ENCODE data around the gene DSTYK.

Gene DSTYK

GRCh38 chr1:205230982-205231381, 19.5 kb upstream of the DSTYK start:
- Mint-ChIP-seq H3K4me1 (peaks cover 78% of the 10 kb centered on the region), H3K4me3 (peak overlapping the region; percentile 39 to 100), H3K27me3 (peaks cover 12% of the 10 kb centered on the region), H3K27ac (no peak overlapping the region), H3K9me3 (no peaks in the 10 kb centered on the region)
- DNase-seq (no peak), ATAC-seq (no peak)

GRCh38 chr1:205229916-205230700, 18.6 kb upstream of the DSTYK start:
- DNase-seq (no peak), ATAC-seq (peak; percentile 4)
- Mint-ChIP-seq H3K4me1 (peaks cover 74% of the 10 kb centered on the region), H3K9me3 (no peaks in the 10 kb centered on the region), H3K27ac (no peak overlapping the region), H3K4me3 (peak overlapping the region; percentile 86 to 100), H3K27me3 (peaks cover 14% of the 10 kb centered on the region)

GRCh38 chr1:205229399-205229871, 17.9 kb upstream of the DSTYK start:
- ATAC-seq (peak; percentile 85), DNase-seq (peak; percentile 72 to 86)
- H3K9me3 Mint-ChIP-seq, result no peaks in the 10 kb centered on the region
- H3K27me3 Mint-ChIP-seq, result peaks cover 14% of the 10 kb centered on the region
- H3K27ac Mint-ChIP-seq, result peak overlapping the region; percentile 86 to 97
- H3K4me1 Mint-ChIP-seq, result peaks cover 67% of the 10 kb centered on the region
- peak overlapping the region; percentile 86 to 100 for H3K4me3 Mint-ChIP-seq

- H3K9me3 Mint-ChIP-seq, result no peaks in the 10 kb centered on the region
- DNase-seq (no peak), ATAC-seq (peak; percentile 19)
- peaks cover 14% of the 10 kb centered on the region for H3K27me3 Mint-ChIP-seq
- H3K4me1 Mint-ChIP-seq, result peaks cover 54% of the 10 kb centered on the region
- peak overlapping the region; percentile 86 to 100 for H3K4me3 Mint-ChIP-seq
- H3K27ac Mint-ChIP-seq, result peak overlapping the region; percentile 1 to 81
Observed at GRCh38 chr1:205228093-205228521, 16.6 kb upstream of the DSTYK start.

- DNase-seq (peak; percentile 86 to 87), ATAC-seq (peak; percentile 83)
- Mint-ChIP-seq H3K27me3 (peaks cover 14% of the 10 kb centered on the region), H3K4me3 (peak within 1 kb of the TSS; percentile 86 to 100), H3K4me1 (peaks cover 49% of the 10 kb centered on the region), H3K27ac (peak within 1 kb of the TSS; percentile 86 to 97), H3K9me3 (no peaks in the 10 kb centered on the region)
Observed at GRCh38 chr1:205227584-205228013, 16.1 kb upstream of the DSTYK start, which contains the start of gene TMCC2. TSS of gene TMCC2 (plus strand) at chr1:205227946. CDS start at chr1:205228565, 619 bp downstream.

GRCh38 chr1:205226868-205227583, 15.5 kb upstream of the DSTYK start:
- H3K27ac Mint-ChIP-seq, result no peak overlapping the region
- ATAC-seq (no peak), DNase-seq (no peak)
- peak overlapping the region; percentile 86 to 100 for H3K4me3 Mint-ChIP-seq
- peaks cover 43% of the 10 kb centered on the region for H3K4me1 Mint-ChIP-seq
- H3K27me3 Mint-ChIP-seq, result peaks cover 14% of the 10 kb centered on the region
- H3K9me3 Mint-ChIP-seq, result no peaks in the 10 kb centered on the region

GRCh38 chr1:205225901-205226765, 14.6 kb upstream of the DSTYK start:
- H3K4me3 Mint-ChIP-seq, result peak overlapping the region in 1 of 2 donors; percentile 100
- peaks cover 34% of the 10 kb centered on the region for H3K4me1 Mint-ChIP-seq
- H3K27me3 Mint-ChIP-seq, result peaks cover 14% of the 10 kb centered on the region
- H3K27ac Mint-ChIP-seq, result peak overlapping the region in 1 of 2 donors; percentile 11
- H3K9me3 Mint-ChIP-seq, result no peaks in the 10 kb centered on the region
- no peak for DNase-seq
- ATAC-seq, result no peak

GRCh38 chr1:205224736-205225135, 13.2 kb upstream of the DSTYK start:
- DNase-seq, result no peak
- H3K4me3 Mint-ChIP-seq, result no peak overlapping the region
- H3K27ac Mint-ChIP-seq, result no peak overlapping the region
- peaks cover 14% of the 10 kb centered on the region for H3K27me3 Mint-ChIP-seq
- H3K9me3 Mint-ChIP-seq, result no peaks in the 10 kb centered on the region
- ATAC-seq, result no peak
- peaks cover 21% of the 10 kb centered on the region for H3K4me1 Mint-ChIP-seq

- no peak for ATAC-seq
- Mint-ChIP-seq H3K27me3 (peaks cover 17% of the 10 kb centered on the region), H3K27ac (no peak overlapping the region), H3K4me1 (peaks cover 2% of the 10 kb centered on the region), H3K4me3 (no peak overlapping the region), H3K9me3 (no peaks in the 10 kb centered on the region)
- no peak for DNase-seq
Observed at GRCh38 chr1:205220421-205220820, 8.9 kb upstream of the DSTYK start.

- Mint-ChIP-seq H3K27me3 (peaks cover 17% of the 10 kb centered on the region), H3K4me3 (no peak overlapping the region), H3K4me1 (peaks cover 20% of the 10 kb centered on the region), H3K27ac (no peak overlapping the region), H3K9me3 (no peaks in the 10 kb centered on the region)
- DNase-seq (no peak), ATAC-seq (no peak)
Observed at GRCh38 chr1:205217418-205217817, 5.9 kb upstream of the DSTYK start.

GRCh38 chr1:205216588-205216987, 5.1 kb upstream of the DSTYK start:
- DNase-seq (no peak), ATAC-seq (no peak)
- H3K27ac Mint-ChIP-seq, result no peak overlapping the region
- H3K4me1 Mint-ChIP-seq, result peaks cover 28% of the 10 kb centered on the region
- H3K27me3 Mint-ChIP-seq, result peaks cover 17% of the 10 kb centered on the region
- H3K9me3 Mint-ChIP-seq, result no peaks in the 10 kb centered on the region
- no peak overlapping the region for H3K4me3 Mint-ChIP-seq

GRCh38 chr1:205214756-205215155, 3.3 kb upstream of the DSTYK start:
- ATAC-seq (no peak), DNase-seq (no peak)
- peak overlapping the region; percentile 46 to 63 for H3K4me3 Mint-ChIP-seq

GRCh38 chr1:205211839-205212536, 486 bp upstream of the DSTYK start:
- H3K4me1 Mint-ChIP-seq, result peaks cover 57% of the 10 kb centered on the region
- H3K4me3 Mint-ChIP-seq, result peak overlapping the region; percentile 93 to 99
- DNase-seq, result no peak
- peak overlapping the region; percentile 96 for H3K27ac Mint-ChIP-seq
- peaks cover 2% of the 10 kb centered on the region for H3K27me3 Mint-ChIP-seq
- peak; percentile 39 for ATAC-seq
- H3K9me3 Mint-ChIP-seq, result no peaks in the 10 kb centered on the region

More at GRCh38 chr1:205214756-205215155, 3.3 kb upstream of the DSTYK start:
- Mint-ChIP-seq H3K27me3 (peaks cover 17% of the 10 kb centered on the region), H3K4me1 (peaks cover 39% of the 10 kb centered on the region), H3K27ac (no peak overlapping the region), H3K9me3 (no peaks in the 10 kb centered on the region)

GRCh38 chr1:205210756-205211168, 740 bp downstream of the DSTYK start:
- peak overlapping the region; percentile 95 to 96 for H3K27ac Mint-ChIP-seq
- DNase-seq (no peak), ATAC-seq (peak; percentile 31)
- H3K4me1 Mint-ChIP-seq, result peaks cover 66% of the 10 kb centered on the region
- no peaks in the 10 kb centered on the region for H3K27me3 Mint-ChIP-seq
- H3K4me3 Mint-ChIP-seq, result peak overlapping the region; percentile 93 to 99
- H3K9me3 Mint-ChIP-seq, result no peaks in the 10 kb centered on the region
